PC-9 (cell line): ENCODE measurements around the gene TEX30.

Experiments
- EZH2 ChIP-seq: fragments of 200-600 bp; sonication (generic); IDR thresholded peaks from 2 replicates; pipeline ENCODE4 v1.8.0; 2017; ENCODE audit warnings: antibody characterized with exemption, low read depth
- TF ChIP-seq, protein P1 (sequence below): fragments of 200-600 bp; sonication (generic); conservative IDR thresholded peaks from 2 replicates; pipeline ENCODE4 v1.6.1; 2017; ENCODE audit warnings: mixed run types, antibody characterized with exemption, mild to moderate bottlenecking, moderate library complexity

DNA sequence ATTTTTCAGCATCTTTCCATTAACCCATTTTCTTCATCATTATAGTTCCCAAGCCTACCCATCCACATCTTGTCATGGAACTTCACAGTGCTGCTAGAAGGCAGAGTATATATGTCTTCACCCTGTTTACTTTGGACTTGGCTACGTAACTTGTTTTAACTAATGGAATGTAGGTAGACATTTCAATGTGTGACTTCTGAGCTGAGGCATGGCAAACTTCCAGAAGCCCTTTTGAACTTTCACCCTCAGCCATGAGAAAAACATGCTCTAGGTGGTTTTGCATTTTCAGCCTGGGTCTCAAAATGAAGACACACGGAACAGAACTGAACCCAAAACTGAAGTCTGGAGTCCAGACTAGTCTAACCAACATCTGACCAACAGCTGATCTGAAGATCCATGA lies 3.2 kb downstream of the TEX30 start:
- TF ChIP-seq EZH2 = no peak
- TF ChIP-seq, protein P1, sequence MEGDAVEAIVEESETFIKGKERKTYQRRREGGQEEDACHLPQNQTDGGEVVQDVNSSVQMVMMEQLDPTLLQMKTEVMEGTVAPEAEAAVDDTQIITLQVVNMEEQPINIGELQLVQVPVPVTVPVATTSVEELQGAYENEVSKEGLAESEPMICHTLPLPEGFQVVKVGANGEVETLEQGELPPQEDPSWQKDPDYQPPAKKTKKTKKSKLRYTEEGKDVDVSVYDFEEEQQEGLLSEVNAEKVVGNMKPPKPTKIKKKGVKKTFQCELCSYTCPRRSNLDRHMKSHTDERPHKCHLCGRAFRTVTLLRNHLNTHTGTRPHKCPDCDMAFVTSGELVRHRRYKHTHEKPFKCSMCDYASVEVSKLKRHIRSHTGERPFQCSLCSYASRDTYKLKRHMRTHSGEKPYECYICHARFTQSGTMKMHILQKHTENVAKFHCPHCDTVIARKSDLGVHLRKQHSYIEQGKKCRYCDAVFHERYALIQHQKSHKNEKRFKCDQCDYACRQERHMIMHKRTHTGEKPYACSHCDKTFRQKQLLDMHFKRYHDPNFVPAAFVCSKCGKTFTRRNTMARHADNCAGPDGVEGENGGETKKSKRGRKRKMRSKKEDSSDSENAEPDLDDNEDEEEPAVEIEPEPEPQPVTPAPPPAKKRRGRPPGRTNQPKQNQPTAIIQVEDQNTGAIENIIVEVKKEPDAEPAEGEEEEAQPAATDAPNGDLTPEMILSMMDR = no peak
